ENCODE measurements around the gene UPF1.

UPF1 gene

GRCh38 chr19:18833849-18834643 lies 2.3 kb downstream of the UPF1 start:
- no peak for TF ChIP-seq RAD21 (IDR thresholded peaks at IDR 0.05; ENCODE audit: low read depth)
- no peak for TF ChIP-seq FOXM1 (IDR thresholded peaks at IDR 0.05; ENCODE audit: borderline replicate concordance, low read depth)
- TF ChIP-seq YY1 (IDR thresholded peaks at IDR 0.05; ENCODE audit: low read depth): no peak
- no peak for TF ChIP-seq TCF12 (IDR thresholded peaks at IDR 0.05; ENCODE audit: low read depth)
- no peak for TF ChIP-seq EP300 (IDR thresholded peaks at IDR 0.05; ENCODE audit: borderline replicate concordance)

GRCh38 chr19:18834644-18834984 lies 2.9 kb downstream of the UPF1 start:
- TF ChIP-seq EP300 (IDR thresholded peaks at IDR 0.05; ENCODE audit: borderline replicate concordance) (no peak), CREB1 (IDR thresholded peaks at IDR 0.05; ENCODE audit: low read depth) (no peak), NFIC (IDR thresholded peaks at IDR 0.05) (no peak), RAD21 (IDR thresholded peaks at IDR 0.05; ENCODE audit: low read depth) (no peak), YY1 (IDR thresholded peaks at IDR 0.05; ENCODE audit: low read depth) (no peak), TAF1 (IDR thresholded peaks at IDR 0.05; ENCODE audit: low read depth) (no peak), TEAD4 (IDR thresholded peaks at IDR 0.05) (no peak), USF1 (IDR thresholded peaks at IDR 0.05) (no peak), REST (IDR thresholded peaks at IDR 0.05; ENCODE audit: low read depth) (no peak), ZBTB7A (IDR thresholded peaks at IDR 0.05; ENCODE audit: low read depth) (no peak), TCF12 (IDR thresholded peaks at IDR 0.05; ENCODE audit: low read depth) (no peak)

- TF ChIP-seq EGR1 (IDR thresholded peaks at IDR 0.05): no peak
- TF ChIP-seq TCF12 (IDR thresholded peaks at IDR 0.05; ENCODE audit: low read depth): 0 out of 2 replicates have a peak, but pooled peaks have one; percentile 22
- peak; percentile 47; the same call in 1 of the 2 replicates for TF ChIP-seq MAX (IDR thresholded peaks at IDR 0.05)
- TF ChIP-seq NFIC (IDR thresholded peaks at IDR 0.05): peak; percentile 57; the same call in 1 of the 2 replicates
Observed at GRCh38 chr19:18839465-18840287, 7.9 kb downstream of the UPF1 start.

- TF ChIP-seq RAD21 (IDR thresholded peaks at IDR 0.05; ENCODE audit: low read depth) (no peak), EGR1 (IDR thresholded peaks at IDR 0.05) (no peak), FOXM1 (IDR thresholded peaks at IDR 0.05; ENCODE audit: borderline replicate concordance, low read depth) (no peak), CREB1 (IDR thresholded peaks at IDR 0.05; ENCODE audit: low read depth) (no peak), CEBPB (IDR thresholded peaks at IDR 0.05) (no peak)
Observed at GRCh38 chr19:18840288-18841267, 8.8 kb downstream of the UPF1 start.

- TF ChIP-seq MAX (IDR thresholded peaks at IDR 0.05) (no peak), FOXM1 (IDR thresholded peaks at IDR 0.05; ENCODE audit: borderline replicate concordance, low read depth) (no peak), NFIC (IDR thresholded peaks at IDR 0.05) (no peak), TEAD4 (IDR thresholded peaks at IDR 0.05) (no peak), RAD21 (IDR thresholded peaks at IDR 0.05; ENCODE audit: low read depth) (no peak), TCF12 (IDR thresholded peaks at IDR 0.05; ENCODE audit: low read depth) (no peak), CEBPB (IDR thresholded peaks at IDR 0.05) (no peak), USF1 (IDR thresholded peaks at IDR 0.05) (no peak), YY1 (IDR thresholded peaks at IDR 0.05; ENCODE audit: low read depth) (no peak), EP300 (IDR thresholded peaks at IDR 0.05; ENCODE audit: borderline replicate concordance) (no peak), REST (IDR thresholded peaks at IDR 0.05; ENCODE audit: low read depth) (no peak), EGR1 (IDR thresholded peaks at IDR 0.05) (no peak), TAF1 (IDR thresholded peaks at IDR 0.05; ENCODE audit: low read depth) (no peak)
Observed at GRCh38 chr19:18841400-18841799, 9.6 kb downstream of the UPF1 start.
